Mucosa of rectum (tissue), 2 donors: Measurements from ENCODE around the gene BFSP2.
"Not testable (repeated sequence)": the region's sequence is repeated elsewhere in the genome, so short reads cannot be mapped to it uniquely, and the experiment has no call there.

Source experiments
- H3K27ac ChIP-seq, 2 donors: one replicate each; pipeline ENCODE4 v1.7.0; 2013; ENCODE audit warnings: inconsistent platforms in 2 of 2, low read depth in 2 of 2, low read length in 2 of 2
- H3K27me3 ChIP-seq, 2 donors: one replicate each; pipeline ENCODE4 v1.7.0; 2013; ENCODE audit warnings: low read length in 2 of 2; ENCODE audit not compliant: control insufficient read depth in 2 of 2, insufficient read depth in 2 of 2
- H3K36me3 ChIP-seq, 2 donors: one replicate each; pipeline ENCODE4 v1.7.0; 2013; ENCODE audit warnings: low read length in 2 of 2; ENCODE audit not compliant: control insufficient read depth in 2 of 2, insufficient read depth in 2 of 2
- H3K4me1 ChIP-seq, 2 donors: one replicate each; pipeline ENCODE4 v1.7.0; 2013; ENCODE audit warnings: low read length in 2 of 2, mild to moderate bottlenecking in 1 of 2; ENCODE audit not compliant: control insufficient read depth in 2 of 2, insufficient read depth in 2 of 2
- H3K4me3 ChIP-seq, 2 donors: one replicate each; pipeline ENCODE4 v1.7.0; 2013; ENCODE audit warnings: low read length in 2 of 2
- H3K9ac ChIP-seq, 2 donors: one replicate each; pipeline ENCODE4 v1.7.0; 2013; ENCODE audit warnings: low read length in 2 of 2, low read depth in 1 of 2, mild to moderate bottlenecking in 1 of 2
- H3K9me3 ChIP-seq, 2 donors: one replicate each; pipeline ENCODE4 v1.7.0; 2013; ENCODE audit warnings: low read length in 2 of 2; ENCODE audit not compliant: control insufficient read depth in 2 of 2
- donor health status: healthy.
- donor health status: Normal muscosa, but diverticular disease.

BFSP2 gene

GRCh38 chr3:133523758-133524157 is 123.9 kb downstream of the BFSP2 start:
- H3K9me3 ChIP-seq, H3K27me3 ChIP-seq, H3K27ac ChIP-seq, H3K9ac ChIP-seq, H3K36me3 ChIP-seq, H3K4me3 ChIP-seq: not testable (repeated sequence)
- H3K4me1 ChIP-seq, result peaks cover 5 to 11% of the 10 kb centered on the region in 2 donors
